ENCODE results near the gene SLC9A8. TPM values are rescaled to one million over a fixed set of nuclear protein-coding genes. Genes with fewer than 3 reads are reported as not detected.

The SLC9A8 gene
- total RNA-seq, 1 donor from 2014 or later = 1.6 TPM

GRCh38 chr20:49880724-49881445 lies 68.3 kb downstream of the SLC9A8 start:
- no peak for TF ChIP-seq CTCF (IDR thresholded peaks at IDR 0.05; ENCODE audit: insufficient read depth, low read length, severe bottlenecking)
- Histone ChIP-seq H3K36me3 (ENCODE audit: control insufficient read depth, insufficient read depth, low read length) (peaks cover 4% of the 10 kb centered on the region), H3K4me3 (ENCODE audit: low read depth, low read length) (no peak overlapping the region), H3K27me3 (ENCODE audit: control insufficient read depth, insufficient read depth, low read length) (no peaks in the 10 kb centered on the region)
- FAIRE-seq (peak; percentile 18), DNase-seq (ENCODE audit: low read depth) (no peak)

- Histone ChIP-seq H3K36me3 (ENCODE audit: control insufficient read depth, insufficient read depth, low read length) (peaks cover 4% of the 10 kb centered on the region), H3K27me3 (ENCODE audit: control insufficient read depth, insufficient read depth, low read length) (no peaks in the 10 kb centered on the region), H3K4me3 (ENCODE audit: low read depth, low read length) (no peak overlapping the region)
- DNase-seq (ENCODE audit: low read depth) (no peak), FAIRE-seq (no peak)
- no peak for TF ChIP-seq CTCF (IDR thresholded peaks at IDR 0.05; ENCODE audit: insufficient read depth, low read length, severe bottlenecking)
Measured at GRCh38 chr20:49882171-49882970, 69.7 kb downstream of the SLC9A8 start.

- no peak for TF ChIP-seq CTCF (IDR thresholded peaks at IDR 0.05; ENCODE audit: insufficient read depth, low read length, severe bottlenecking)
- no peak for DNase-seq (ENCODE audit: low read depth)
- Histone ChIP-seq H3K36me3 (ENCODE audit: control insufficient read depth, insufficient read depth, low read length) (peaks cover 4% of the 10 kb centered on the region), H3K27me3 (ENCODE audit: control insufficient read depth, insufficient read depth, low read length) (no peaks in the 10 kb centered on the region), H3K4me3 (ENCODE audit: low read depth, low read length) (no peak overlapping the region)
- no peak for FAIRE-seq
Measured at GRCh38 chr20:49883246-49883802, 70.7 kb downstream of the SLC9A8 start.

- DNase-seq (ENCODE audit: low read depth) (no peak), FAIRE-seq (no peak)
- TF ChIP-seq CTCF (IDR thresholded peaks at IDR 0.05; ENCODE audit: insufficient read depth, low read length, severe bottlenecking) = no peak
- H3K4me3 ChIP-seq (ENCODE audit: low read depth, low read length) = no peak overlapping the region
- peaks cover 4% of the 10 kb centered on the region for H3K36me3 ChIP-seq (ENCODE audit: control insufficient read depth, insufficient read depth, low read length)
- H3K27me3 ChIP-seq (ENCODE audit: control insufficient read depth, insufficient read depth, low read length) = no peaks in the 10 kb centered on the region
Measured at GRCh38 chr20:49885558-49886332, 73.1 kb downstream of the SLC9A8 start.

GRCh38 chr20:49886571-49887213 lies 74.1 kb downstream of the SLC9A8 start:
- no peak for DNase-seq (ENCODE audit: low read depth)
- Histone ChIP-seq H3K36me3 (ENCODE audit: control insufficient read depth, insufficient read depth, low read length) (peaks cover 4% of the 10 kb centered on the region), H3K4me3 (ENCODE audit: low read depth, low read length) (no peak overlapping the region), H3K27me3 (ENCODE audit: control insufficient read depth, insufficient read depth, low read length) (no peaks in the 10 kb centered on the region)
- TF ChIP-seq CTCF (IDR thresholded peaks at IDR 0.05; ENCODE audit: insufficient read depth, low read length, severe bottlenecking) = no peak
- FAIRE-seq = no peak
